Astrocyte (in vitro differentiated cells and primary cell): Measurements from ENCODE around the gene SLC29A4.

ENCODE experiments used
- EZH2 ChIP-seq: IDR thresholded peaks from 2 replicates; pipeline ENCODE4 v1.6.1; 2012; ENCODE audit warnings: mild to moderate bottlenecking, low read length, inconsistent platforms; ENCODE audit not compliant: insufficient read depth
- TF ChIP-seq, protein P1 (sequence below): IDR thresholded peaks from 2 replicates; pipeline ENCODE4 v1.5.1; 2011; ENCODE audit warnings: low read depth, mild to moderate bottlenecking, inconsistent platforms, low read length, moderate library complexity; ENCODE audit not compliant: insufficient read depth

DNA sequence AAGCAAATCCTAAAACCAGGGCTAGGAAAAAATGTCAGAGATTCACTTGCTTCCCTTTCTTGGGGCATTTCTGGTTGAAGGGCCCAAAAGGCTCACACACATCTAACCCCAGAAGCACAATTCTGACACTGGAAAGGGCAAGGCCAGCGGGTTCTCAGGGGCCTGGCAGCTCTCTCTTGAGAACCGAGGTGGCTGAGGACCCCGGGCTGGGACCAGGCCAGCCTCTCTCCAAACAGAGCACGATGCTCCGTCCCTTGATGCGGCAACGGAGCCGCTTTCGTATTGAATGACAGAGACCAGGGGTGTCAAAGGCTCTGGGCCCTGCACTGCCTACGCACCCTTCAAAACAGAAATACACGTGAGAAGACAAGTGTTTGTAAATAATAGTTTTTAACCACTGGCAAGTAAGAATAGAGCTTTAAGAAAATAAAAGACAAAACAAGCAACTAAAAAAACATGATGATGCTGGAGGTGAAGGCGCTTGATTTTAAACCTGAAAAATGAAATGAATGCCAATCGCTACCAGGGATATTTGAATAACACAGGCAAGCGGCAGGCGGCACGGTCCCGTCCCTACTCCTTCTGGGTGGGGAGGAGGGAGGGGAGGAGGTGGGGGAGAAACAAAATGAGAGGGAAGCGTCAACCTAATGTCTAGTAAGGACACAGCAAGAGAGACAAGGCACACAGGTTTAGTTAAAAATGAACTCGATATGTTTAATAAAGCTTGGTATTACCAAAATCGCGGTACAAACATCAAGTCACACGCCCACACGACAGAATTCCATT lies 68.0 kb downstream of the SLC29A4 start:
- TF ChIP-seq, protein P1, sequence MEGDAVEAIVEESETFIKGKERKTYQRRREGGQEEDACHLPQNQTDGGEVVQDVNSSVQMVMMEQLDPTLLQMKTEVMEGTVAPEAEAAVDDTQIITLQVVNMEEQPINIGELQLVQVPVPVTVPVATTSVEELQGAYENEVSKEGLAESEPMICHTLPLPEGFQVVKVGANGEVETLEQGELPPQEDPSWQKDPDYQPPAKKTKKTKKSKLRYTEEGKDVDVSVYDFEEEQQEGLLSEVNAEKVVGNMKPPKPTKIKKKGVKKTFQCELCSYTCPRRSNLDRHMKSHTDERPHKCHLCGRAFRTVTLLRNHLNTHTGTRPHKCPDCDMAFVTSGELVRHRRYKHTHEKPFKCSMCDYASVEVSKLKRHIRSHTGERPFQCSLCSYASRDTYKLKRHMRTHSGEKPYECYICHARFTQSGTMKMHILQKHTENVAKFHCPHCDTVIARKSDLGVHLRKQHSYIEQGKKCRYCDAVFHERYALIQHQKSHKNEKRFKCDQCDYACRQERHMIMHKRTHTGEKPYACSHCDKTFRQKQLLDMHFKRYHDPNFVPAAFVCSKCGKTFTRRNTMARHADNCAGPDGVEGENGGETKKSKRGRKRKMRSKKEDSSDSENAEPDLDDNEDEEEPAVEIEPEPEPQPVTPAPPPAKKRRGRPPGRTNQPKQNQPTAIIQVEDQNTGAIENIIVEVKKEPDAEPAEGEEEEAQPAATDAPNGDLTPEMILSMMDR, result no peak
- no peak for TF ChIP-seq EZH2
